ENCODE measurements around the gene NCF2. TPM values are rescaled to one million over a fixed set of nuclear protein-coding genes. Genes with fewer than 3 reads are reported as not detected.

The NCF2 gene
- total and polyA plus RNA-seq, 12 donors = 1.8 to 29.7 (median 4.7) TPM

- peaks cover 0 to 65% (median 0%) of the 10 kb centered on the region in 9 donors for H3K36me3 ChIP-seq
- DNase-seq (peak; percentile 47 to 70), ATAC-seq (peak; percentile 49 to 87 (median 72))
- no peaks in the 10 kb centered on the region for H3K27me3 ChIP-seq
- peaks cover 2 to 51% (median 10%) of the 10 kb centered on the region in 9 donors for H3K4me1 ChIP-seq
- intact Hi-C loops (cut with DNase I) = no loop called here
- H3K9me3 ChIP-seq = no peaks in the 10 kb centered on the region
- no peak for TF ChIP-seq CTCF (IDR thresholded peaks at IDR 0.05)
- H3K27ac ChIP-seq = peak overlapping the region in 8 of 10 donors; percentile 55 to 76 (median 64)
- WGBS, 2 donors = 44 to 48% methylated on average over 8 of the region's 8 CpGs
- no peak overlapping the region for H3K4me3 ChIP-seq
Observed at GRCh38 chr1:183576537-183576936, 13.7 kb downstream of the NCF2 start.

- 86 to 87% methylated on average over 5 of the region's 5 CpGs for WGBS, 2 donors
- Histone ChIP-seq H3K36me3 (peaks cover 0 to 73% (median 0%) of the 10 kb centered on the region in 9 donors), H3K27me3 (no peaks in the 10 kb centered on the region), H3K27ac (peak overlapping the region in 7 of 10 donors; percentile 57 to 76 (median 62)), H3K4me1 (peaks cover 2 to 43% (median 10%) of the 10 kb centered on the region in 9 donors), H3K9me3 (no peaks in the 10 kb centered on the region), H3K4me3 (no peak overlapping the region)
- no peak for DNase-seq
- no peak for ATAC-seq
- intact Hi-C loops (cut with DNase I) = no loop called here
- no peak for TF ChIP-seq CTCF (IDR thresholded peaks at IDR 0.05)
Observed at GRCh38 chr1:183575606-183576005, 14.7 kb downstream of the NCF2 start.

- WGBS, 2 donors = 79 to 83% methylated on average over 1 of the region's 1 CpG
- Histone ChIP-seq H3K27ac (peak overlapping the region in 1 of 10 donors; percentile 26), H3K4me1 (peaks cover 0 to 42% (median 13%) of the 10 kb centered on the region in 9 donors), H3K27me3 (no peaks in the 10 kb centered on the region), H3K9me3 (no peaks in the 10 kb centered on the region), H3K36me3 (peaks cover 0 to 89% (median 0%) of the 10 kb centered on the region in 9 donors), H3K4me3 (no peak overlapping the region)
- DNase-seq = no peak
- TF ChIP-seq CTCF (IDR thresholded peaks at IDR 0.05) = no peak
- no peak for ATAC-seq
- intact Hi-C loops (cut with DNase I) = no loop called here
Observed at GRCh38 chr1:183572721-183573120, 17.5 kb downstream of the NCF2 start.

- ATAC-seq = no peak
- intact Hi-C loops (cut with DNase I) = loop anchor here in 1 of 10 donors (2.0 kb wide), 1 partner anchor 23 kb away; no protein-coding TSS in a partner anchor
- Histone ChIP-seq H3K27me3 (no peaks in the 10 kb centered on the region), H3K4me1 (peaks cover 0 to 41% (median 18%) of the 10 kb centered on the region in 9 donors), H3K9me3 (no peaks in the 10 kb centered on the region), H3K4me3 (no peak overlapping the region), H3K36me3 (peaks cover 0 to 85% (median 0%) of the 10 kb centered on the region in 9 donors), H3K27ac (no peak overlapping the region)
- 93 to 96% methylated on average over 4 of the region's 4 CpGs for WGBS, 2 donors
- no peak for TF ChIP-seq CTCF (IDR thresholded peaks at IDR 0.05)
- DNase-seq = no peak
Observed at GRCh38 chr1:183571678-183572268, 18.5 kb downstream of the NCF2 start.
